ENCODE results near the gene ZNF236.
A peak's percentile ranks its signal among the peaks of the same experiment; 100 is the strongest.
"Not testable (repeated sequence)": the region's sequence is repeated elsewhere in the genome, so short reads cannot be mapped to it uniquely, and the experiment has no call there.

The ZNF236 gene

DNA sequence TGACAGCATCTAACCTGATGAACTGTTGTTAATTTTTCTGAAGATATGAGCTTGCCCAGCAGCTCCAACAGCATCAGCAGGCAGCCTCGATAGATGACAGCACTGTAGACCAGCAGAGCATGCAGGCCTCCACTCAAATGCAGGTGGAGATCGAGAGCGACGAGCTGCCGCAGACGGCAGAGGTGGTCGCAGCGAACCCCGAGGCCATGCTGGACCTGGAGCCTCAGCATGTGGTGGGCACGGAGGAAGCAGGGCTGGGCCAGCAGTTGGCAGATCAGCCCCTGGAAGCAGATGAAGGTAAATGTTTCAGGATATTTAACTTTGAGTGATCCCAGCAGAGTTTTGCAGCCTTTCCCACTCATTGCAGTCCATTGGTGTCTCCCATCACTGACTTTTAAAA, 85.9 kb downstream of the ZNF236 start:
- DNase-seq (ENCODE audit: low read depth in 2 of 2) = no peak

DNA sequence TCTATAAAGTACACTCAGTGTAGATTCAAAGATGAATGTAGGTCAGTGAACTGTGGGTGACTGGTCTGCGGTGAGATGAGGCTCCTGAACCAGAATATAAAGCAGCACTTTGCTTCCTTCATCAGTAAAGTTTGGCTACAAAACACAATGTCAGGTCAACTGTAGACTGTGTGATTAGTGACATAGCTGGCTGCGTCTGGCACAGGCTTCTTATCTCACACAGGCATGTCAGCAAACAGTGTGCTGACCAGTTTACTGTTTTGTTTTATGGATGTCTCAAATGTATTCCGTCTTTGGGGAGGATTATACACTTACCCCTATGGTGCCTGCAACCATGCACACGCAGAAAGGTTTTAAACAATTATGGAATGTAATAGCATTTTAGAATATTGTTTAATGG, 87.1 kb downstream of the ZNF236 start:
- DNase-seq (ENCODE audit: low read depth in 2 of 2) = no peak

DNA sequence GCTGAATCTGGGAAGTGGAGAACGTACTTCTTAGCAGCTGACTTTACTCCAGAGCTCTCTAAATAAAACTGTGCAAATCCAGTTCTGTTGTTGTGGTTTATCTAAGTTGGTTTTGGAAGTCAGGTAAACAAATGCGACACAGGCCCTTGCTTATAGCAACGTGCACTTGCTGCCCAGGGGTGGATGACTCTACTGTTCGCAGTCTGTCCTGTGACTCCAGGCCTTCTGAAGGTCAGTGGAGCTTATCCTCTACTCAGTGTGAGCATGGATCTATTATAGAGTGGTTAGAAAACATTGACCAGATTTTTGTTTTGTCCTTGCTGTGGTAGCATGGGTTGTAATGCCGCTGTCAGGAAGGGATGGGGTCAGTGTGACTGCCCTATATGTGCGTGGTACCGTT, 89.1 kb downstream of the ZNF236 start:
- no peak for DNase-seq (ENCODE audit: low read depth in 2 of 2)

DNA sequence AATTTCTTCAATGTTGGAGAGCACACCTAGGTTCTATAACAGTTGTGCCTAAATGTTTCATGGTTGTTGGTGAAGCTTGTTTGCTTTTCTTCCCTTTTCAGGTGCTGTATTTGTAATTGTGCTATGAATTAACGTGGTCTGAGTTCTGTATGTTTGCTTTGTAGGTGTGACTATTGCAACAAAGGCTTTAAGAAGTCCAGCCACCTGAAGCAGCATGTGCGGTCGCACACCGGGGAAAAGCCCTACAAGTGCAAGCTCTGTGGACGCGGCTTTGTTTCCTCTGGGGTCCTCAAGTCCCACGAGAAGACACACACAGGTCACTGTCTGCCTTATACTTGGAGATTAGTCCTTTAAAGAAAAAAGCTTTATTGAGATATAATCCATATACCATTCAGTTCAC, 91.2 kb downstream of the ZNF236 start:
- no peak for DNase-seq (ENCODE audit: low read depth in 2 of 2)

DNA sequence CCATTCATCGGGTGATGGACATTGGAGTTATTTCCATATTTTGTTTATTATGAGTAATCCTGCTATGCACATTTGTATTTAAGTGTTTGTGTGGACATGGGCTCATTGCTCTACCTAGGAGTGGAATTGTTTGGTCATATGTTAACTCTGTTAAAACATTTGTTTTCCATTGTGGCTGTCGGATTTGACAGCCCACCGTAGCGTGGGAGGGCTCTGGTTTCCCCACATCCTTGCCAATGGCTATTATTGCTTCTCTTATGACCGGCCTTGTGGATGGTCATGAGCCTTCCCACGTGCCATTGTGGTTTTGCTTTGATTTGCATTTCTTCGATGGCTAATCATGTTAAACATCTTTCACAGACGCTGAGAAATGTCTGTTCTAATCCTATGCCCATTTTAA, 92.0 kb downstream of the ZNF236 start:
- DNase-seq (ENCODE audit: low read depth in 2 of 2) = no peak

DNA sequence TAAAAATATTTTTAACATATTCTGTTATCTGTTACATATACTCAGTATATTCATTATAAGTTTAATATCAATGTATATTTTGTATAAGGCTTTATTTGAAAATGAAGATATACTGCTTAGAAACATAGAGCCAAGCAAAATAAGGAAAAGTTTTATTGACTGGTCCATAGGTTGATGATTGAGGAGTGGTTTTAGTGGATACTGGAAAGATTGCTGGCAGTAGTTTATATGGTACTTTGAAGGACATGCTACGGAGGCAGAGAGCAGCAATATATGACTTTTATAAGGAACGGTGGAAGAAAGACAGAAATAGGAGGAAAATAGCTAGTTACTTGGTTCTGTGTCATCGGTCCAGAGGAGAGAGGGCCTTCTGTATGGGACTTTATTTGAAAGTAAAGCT, 92.4 kb downstream of the ZNF236 start:
- DNase-seq (ENCODE audit: low read depth in 2 of 2) = no peak

DNA sequence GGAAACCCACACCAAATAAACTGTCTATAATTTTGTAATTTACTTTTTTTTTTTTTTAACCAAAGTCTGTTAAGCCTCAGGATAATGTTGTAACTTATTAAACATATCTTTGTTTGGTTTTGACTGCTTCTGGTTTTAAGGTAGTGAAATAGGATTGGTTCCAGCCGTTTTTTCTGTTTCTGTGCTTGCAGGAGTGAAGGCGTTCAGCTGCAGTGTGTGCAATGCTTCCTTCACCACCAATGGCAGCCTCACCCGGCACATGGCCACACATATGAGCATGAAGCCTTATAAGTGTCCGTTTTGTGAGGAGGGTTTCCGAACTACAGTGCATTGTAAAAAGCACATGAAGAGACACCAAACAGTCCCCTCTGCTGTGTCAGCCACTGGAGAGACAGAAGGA, 93.1 kb downstream of the ZNF236 start:
- no peak for DNase-seq (ENCODE audit: low read depth in 2 of 2)

DNA sequence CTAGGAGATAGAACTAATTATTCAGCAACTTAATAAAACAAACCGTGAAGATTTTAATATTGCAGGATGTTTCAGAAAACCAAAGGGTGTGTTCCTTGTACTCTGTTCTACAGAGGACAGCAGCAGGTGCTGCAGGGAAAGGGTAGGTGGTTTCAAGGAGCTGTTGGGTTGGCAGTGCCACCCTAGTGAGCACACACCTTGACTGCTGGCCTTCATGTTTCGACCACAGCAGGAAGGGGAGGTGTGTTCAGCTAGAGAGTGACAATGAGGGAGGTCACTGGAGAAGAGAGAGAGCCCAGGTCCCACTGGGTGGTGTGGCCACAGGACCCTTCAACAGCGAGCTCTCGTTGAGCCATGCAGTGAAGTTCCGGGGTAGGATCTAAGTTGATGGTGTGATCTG, 98.6 kb downstream of the ZNF236 start:
- DNase-seq (ENCODE audit: low read depth in 2 of 2) = no peak

DNA sequence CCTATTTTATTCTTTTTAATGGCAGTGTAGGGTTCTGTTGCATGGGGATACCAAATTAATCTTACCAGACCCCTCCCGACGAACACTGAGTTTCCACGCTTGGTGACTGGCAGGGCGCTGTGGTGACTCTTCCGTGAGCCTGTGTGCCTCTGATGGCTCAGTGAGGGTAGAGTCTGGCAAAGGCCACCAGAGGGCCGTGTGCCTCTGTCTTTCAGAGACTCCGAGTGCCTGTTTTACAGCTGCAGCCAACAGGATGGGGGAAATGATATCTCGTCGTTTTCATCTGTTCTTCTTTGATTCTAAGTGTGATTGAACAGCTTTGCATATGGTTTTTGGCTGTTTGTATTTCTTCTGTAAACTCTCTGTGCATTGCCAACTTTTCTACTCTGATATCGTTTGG, 99.8 kb downstream of the ZNF236 start:
- peak in 1 of 2 experiments; percentile 4 for DNase-seq (ENCODE audit: low read depth in 2 of 2)

DNA sequence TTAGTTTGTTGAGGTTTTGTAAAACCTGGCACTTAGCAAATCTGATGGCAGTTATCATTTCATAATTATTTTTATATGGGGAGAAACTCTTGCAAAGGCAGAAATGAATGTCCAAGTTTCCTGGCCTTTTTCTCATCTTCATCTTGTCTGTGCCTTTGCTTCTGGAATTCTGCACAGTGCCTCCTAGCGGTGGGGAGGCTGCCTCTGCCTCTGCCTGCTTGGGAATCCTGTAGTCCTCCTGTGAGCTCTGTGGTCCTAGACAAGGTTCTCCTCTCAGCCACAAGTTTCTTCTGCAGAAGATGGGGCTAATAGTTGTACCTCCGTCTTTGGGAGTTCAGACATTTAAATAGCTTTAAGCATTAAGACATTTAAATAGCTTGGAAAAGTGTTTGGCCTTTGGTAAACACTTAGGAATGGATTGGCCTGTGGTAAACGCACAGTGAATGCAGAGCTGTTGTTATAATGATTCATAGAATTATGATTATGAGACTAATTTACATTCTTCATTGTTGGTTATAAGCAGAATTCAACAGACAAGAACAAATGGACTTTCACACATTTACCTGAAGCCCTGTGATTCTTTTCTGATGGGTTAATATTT, 101.2 kb downstream of the ZNF236 start:
- no peak for DNase-seq (ENCODE audit: low read depth in 2 of 2)

DNA sequence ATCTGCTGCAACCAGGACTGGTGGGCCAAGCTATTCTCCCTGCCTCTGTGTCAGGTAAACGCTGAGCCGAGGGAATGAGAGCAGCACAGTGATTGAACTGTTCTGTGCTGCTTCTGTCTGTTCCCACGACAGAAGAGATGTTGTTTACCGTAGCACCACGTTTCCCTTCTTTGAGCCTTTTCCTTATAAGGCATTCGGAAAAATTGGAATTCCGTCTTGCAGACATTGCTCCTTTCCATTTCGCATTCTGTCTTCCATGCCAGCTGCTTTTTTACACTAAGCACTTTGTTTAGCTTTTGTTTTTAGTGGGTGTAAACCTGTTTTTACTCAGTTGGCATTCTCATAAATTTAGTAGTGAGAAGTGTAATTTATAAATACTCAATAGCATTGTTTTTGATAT, 103.1 kb downstream of the ZNF236 start:
- no peak for DNase-seq (ENCODE audit: low read depth in 2 of 2)

DNA sequence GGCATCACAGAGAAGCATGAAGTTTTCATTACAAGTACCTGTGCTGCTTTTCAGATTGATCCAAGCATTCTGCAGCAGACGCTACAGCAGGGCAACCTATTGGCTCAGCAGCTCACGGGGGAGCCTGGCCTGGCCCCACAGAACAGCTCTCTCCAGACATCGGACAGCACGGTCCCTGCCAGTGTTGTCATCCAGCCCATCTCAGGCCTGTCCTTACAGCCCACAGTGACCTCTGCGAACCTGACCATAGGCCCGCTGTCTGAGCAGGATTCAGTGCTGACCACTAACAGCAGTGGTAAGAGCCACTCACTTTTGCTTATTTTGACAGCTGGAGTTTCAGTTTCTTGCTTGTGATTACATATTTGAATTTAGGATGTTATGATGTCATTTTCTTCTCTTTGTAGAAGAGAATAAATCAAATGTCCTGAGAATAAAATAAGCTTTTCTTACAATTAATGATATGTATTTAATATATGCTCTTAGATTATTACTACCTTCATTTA, 104.9 kb downstream of the ZNF236 start:
- no peak for DNase-seq (ENCODE audit: low read depth in 2 of 2)

DNA sequence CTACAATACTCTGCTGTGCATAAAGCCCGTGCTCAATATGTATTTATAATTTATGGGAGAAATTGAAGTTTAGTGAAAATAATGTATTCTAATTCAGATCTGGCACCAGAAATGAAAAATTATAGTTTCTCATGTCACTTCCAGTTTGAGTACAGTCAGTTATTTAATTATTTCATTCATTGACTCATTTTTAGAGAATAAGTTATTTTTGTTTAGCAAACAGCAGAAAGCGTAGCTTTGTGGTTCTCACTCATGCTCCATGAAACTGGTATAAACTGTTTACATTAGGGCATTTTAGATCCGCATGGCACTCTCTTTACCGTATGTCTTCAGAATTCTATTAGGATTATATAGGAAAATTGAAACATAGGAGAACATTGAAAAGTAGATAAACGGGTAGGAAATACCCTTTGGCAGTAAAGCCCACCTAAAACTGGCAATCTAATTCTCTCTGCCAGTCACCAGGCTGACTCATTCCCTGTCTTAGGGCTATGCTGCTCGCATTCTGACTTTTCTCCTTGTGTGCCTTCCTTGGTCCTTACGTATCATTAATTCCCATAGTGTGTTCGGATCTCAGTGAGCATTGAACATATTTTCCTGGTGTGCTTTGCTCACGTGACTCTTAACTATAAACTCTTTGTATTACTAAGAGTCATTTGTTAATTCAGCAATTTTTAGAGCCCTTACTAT, 106.0 kb downstream of the ZNF236 start:
- no peak for DNase-seq (ENCODE audit: low read depth in 2 of 2)

DNA sequence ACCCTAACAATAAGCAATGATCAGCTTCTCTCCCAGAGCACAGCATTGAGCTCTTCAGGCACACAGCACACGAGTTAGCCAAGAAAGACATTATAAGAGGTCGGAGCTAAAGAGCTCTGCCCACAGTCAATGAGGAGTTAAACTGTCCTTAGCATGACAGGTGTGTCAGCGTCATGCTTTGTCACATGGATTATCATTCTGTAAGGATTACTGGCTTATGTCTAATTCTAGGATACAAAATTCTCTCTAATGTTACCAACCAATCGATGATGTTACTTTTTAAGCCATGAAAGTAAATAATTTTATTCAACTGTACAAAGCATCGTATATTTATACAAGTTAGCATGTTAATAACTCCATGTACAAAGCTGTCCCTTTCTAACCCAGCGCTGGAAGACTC, 108.8 kb downstream of the ZNF236 start:
- no peak for DNase-seq (ENCODE audit: low read depth in 2 of 2)

DNA sequence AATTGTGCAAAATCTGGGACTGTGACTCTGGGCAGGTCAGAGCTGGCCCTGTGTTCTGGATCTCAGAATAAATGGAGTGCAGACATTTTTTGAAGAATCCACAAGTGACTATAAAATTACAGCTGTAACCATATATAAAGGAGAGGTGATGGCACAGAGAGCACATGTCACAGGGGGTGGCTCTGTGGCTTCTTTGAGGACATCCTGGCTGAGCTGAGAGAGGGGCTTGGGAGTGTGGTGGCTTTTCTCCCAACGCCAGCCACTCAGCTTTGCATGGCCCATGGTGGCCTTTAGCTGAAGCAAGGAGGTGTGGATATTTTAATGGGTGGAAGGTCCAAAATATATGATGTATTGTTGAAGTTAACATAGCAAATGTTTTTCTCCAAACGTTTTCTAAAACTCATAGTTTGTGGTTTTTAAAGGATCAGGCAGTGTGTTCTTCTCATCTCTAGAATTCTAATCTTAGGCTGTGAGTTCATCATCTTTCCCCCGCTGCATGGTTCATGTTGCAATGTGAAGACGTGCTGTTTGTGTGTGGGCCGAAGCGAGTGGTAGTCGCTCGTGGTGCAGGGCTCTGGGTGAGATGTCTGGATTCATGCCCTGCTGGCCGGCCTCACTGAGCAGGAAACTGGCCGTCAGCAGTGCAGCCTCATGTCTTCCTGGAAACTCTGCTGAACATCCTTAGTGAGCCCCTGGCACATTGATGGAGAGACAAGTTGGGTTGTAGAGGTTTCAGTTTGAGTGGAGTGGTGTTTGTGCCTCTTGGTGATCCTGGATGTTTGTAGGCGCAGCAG, 109.9 kb downstream of the ZNF236 start:
- DNase-seq (ENCODE audit: low read depth in 2 of 2) = no peak

DNA sequence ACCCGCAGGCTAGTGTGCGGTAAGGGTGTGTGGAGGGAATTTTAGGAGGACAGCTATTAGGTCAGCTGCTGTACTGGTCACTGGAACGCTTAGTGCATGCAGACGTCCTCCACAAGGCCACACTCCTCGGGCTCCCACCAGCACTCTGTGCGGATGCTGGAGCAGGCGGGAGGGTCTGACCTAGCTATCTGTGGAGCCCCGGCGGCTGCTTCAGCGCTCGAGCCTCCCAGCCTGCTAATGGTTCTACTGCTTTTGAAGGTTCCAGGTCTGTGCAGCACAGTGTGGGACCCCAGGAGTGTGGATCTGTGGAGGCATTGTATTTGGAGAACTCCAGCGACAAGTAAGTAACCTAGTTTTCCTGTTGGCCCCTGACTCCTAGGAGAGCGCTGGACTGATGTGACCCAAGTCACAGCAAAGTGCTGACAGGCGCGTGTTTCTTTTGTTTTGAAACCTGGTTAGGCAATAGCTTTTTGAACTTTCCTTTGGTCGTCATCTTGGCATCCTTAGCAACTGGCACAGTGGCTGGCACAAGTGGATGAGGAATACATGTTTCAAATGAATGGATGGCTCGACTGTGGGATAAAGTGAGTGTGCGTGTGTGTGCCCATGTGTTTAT, 113.5 kb downstream of the ZNF236 start:
- DNase-seq (ENCODE audit: low read depth in 2 of 2) = no peak

DNA sequence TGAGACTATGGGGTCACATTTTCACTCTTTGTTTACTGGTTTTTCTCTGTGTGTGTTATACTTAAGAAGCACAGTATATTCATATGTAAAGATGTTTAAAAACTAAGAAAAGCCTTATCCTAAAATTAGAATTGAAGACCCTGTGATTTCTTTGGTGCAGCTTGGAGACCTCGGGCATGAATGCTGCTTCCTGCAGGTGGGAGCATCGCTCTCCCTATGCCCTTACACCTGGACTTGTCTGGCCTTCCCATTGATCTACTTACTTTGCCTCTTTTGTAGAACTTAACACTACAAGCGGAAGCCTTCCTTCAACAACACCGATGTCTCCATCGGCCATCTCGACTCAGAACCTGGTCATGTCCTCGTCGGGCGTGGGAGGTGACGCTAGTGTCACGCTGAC, 114.5 kb downstream of the ZNF236 start:
- DNase-seq (ENCODE audit: low read depth in 2 of 2) = no peak

DNA sequence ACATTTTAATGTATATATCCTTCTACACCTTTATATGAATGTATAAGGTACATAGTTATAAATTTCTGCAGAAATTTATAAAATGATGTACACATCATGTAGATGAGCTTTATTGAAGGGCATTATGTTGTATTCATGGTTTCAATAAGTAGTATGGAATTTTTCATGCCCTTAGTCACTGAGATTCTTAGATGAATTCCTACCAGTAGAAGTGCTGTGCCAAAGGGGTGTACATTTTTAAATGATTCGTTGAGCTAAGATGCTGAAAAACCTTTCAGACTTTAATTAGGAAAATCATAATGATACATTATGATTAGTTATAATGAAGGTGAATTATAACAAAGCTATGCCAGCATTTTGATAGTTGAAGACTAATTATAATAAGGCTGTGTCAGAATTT, 115.2 kb downstream of the ZNF236 start:
- DNase-seq (ENCODE audit: low read depth in 2 of 2) = no peak

DNA sequence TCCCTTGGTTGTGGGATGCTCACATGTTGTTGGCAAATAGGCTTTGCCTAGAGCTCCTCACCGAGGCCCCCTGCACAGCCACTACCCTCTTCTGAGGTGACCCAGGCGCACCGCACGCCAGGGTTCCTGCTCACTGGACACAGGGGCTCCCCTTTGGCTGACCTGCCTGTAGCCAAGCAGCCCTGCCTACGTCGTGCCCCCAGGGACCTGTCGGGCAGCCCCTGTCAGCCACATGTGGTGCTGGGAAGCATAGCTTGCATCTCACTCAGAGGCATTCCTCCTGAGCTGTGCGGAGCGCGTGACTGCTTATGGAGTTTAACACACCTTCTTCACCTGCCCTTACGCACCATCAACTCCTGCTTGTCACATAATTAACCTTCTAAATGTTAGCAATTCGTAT, 116.3 kb downstream of the ZNF236 start:
- DNase-seq (ENCODE audit: low read depth in 2 of 2) = no peak

DNA sequence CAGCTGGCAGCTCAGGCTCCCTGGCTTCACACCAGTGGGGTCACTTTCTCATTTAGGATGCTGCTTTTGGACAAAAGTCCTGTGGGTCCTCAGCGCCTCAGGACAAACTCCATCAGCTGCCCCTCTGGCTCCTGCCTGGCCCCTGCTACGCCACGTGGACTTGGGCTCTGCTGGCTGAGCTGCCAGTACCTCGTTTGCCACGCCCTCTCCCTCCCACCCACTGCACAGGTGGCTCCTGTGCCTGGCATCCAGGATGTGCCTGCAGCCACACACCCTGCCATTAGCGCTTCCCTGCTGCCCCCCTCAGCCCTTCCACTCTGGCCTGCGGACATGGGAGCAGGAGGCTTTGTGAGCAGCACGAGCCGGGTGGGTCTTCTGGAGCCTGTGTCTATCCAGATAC, 118.9 kb downstream of the ZNF236 start:
- no peak for DNase-seq (ENCODE audit: low read depth in 2 of 2)

DNA sequence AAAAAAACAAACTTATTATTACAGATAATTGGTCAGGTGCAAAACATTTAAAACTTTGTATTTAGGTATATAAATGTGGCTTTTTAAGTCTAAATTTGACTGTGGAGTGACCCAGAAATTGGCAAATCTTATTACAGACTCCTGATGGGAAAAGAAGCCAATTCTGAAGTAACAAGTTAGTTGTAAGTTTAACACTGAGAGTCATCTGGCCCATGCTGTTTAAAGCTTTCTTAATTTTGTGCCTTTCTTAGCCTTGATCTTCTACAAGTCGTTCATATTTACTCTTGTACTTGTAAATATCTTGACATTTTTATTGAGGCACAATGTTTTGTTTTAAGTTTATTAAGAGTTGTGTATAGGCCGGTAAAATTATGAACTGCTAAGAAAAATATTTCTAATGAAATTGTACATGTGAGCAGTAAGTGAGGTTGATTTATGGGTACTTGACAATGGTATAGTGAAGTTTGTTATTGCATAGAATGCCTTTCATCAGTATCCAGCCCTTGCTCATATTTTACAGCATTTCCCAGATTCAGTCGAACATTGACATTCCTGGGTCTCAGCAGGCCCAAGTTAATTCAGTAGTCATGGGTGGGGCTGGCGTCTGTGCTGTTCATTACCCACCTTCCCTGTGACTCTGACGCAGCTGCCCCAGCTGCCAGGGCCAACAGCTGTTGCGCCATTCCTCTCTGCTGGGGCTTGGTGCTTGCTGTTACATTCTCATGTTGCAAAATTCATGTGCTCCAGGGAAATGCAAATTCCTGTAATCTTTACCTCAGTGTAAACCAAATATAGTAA, 121.4 kb downstream of the ZNF236 start:
- DNase-seq (ENCODE audit: low read depth in 2 of 2) = no peak

DNA sequence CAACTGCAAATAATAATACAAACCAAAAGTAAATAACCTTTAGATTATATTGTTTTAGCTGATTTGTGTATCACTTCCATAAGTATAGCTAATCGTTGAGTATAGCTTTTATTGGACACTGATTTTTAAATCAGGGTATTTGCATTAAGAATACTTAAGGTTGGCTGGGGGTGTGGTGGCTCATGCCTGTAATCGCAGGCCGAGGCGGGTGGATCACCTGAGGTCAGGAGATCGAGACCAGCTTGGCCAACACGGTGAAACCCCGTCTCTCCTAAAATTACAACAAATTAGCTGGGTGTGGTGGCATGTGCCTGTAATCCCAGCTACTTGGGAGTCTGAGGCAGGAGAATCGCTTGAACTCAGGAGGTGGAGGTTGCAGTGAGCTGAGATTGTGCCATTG, 122.0 kb downstream of the ZNF236 start:
- DNase-seq (ENCODE audit: low read depth in 2 of 2) = not testable (repeated sequence)

Data from stimulated activated CD4-positive, alpha-beta T cell treated with anti-CD3 and anti-CD28 coated beads, Interleukin-12 subunit alpha, Interleukin-12 subunit beta, amount 100 ng/mL, for 24 hours (primary cell).